H9 (cell line): ENCODE results near the gene SNTN. TPM values are rescaled to one million over a fixed set of nuclear protein-coding genes. Genes with fewer than 3 reads are reported as not detected.

Experiments
- DNase-seq: peaks from one replicate; pipeline ENCODE4 v3.0.0-alpha.2; 2017
- H2AFZ ChIP-seq: one replicate; pipeline ENCODE4 v1.6.1; 2013; ENCODE audit warnings: mild to moderate bottlenecking, low read length, control low read depth, moderate library complexity
- H2AK5ac ChIP-seq: 2 replicates; pipeline ENCODE4 v1.6.1; 2013; ENCODE audit warnings: low read length, control low read depth, mixed read lengths; ENCODE audit not compliant: insufficient read length
- H2BK120ac ChIP-seq: one replicate; pipeline ENCODE4 v1.6.1; 2013; ENCODE audit warnings: low read depth, mild to moderate bottlenecking, low read length, control low read depth, inconsistent platforms; ENCODE audit not compliant: poor library complexity, severe bottlenecking
- H2BK12ac ChIP-seq: 2 replicates; pipeline ENCODE4 v1.6.1; 2013; ENCODE audit warnings: low read length, control low read depth, mixed read lengths, low read depth; ENCODE audit not compliant: insufficient read length
- H2BK15ac ChIP-seq: 2 replicates; pipeline ENCODE4 v1.6.1; 2013; ENCODE audit warnings: low read depth, low read length, control low read depth
- H2BK20ac ChIP-seq: one replicate; pipeline ENCODE4 v1.6.1; 2013; ENCODE audit warnings: low read depth, mild to moderate bottlenecking, low read length, control low read depth, inconsistent platforms; ENCODE audit not compliant: poor library complexity, severe bottlenecking
- H2BK5ac ChIP-seq: 2 replicates; pipeline ENCODE4 v1.6.1; 2013; ENCODE audit warnings: low read length, control low read depth, mixed read lengths; ENCODE audit not compliant: insufficient read length
- H3K14ac ChIP-seq: 2 replicates; pipeline ENCODE4 v1.6.1; 2013; ENCODE audit warnings: low read length, control low read depth; ENCODE audit not compliant: insufficient read depth
- H3K18ac ChIP-seq: 2 replicates; pipeline ENCODE4 v1.6.1; 2013; ENCODE audit warnings: low read depth, mild to moderate bottlenecking, mixed read lengths, low read length, control low read depth; ENCODE audit not compliant: insufficient read length
- H3K23ac ChIP-seq: 2 replicates; pipeline ENCODE4 v1.6.1; 2013; ENCODE audit warnings: low read length, control low read depth, mixed read lengths, low read depth; ENCODE audit not compliant: insufficient read length
- H3K23me2 ChIP-seq: 2 replicates; pipeline ENCODE4 v1.6.1; 2013; ENCODE audit warnings: low read depth, mild to moderate bottlenecking, mixed read lengths, low read length, control low read depth; ENCODE audit not compliant: insufficient read length, poor library complexity, severe bottlenecking
- H3K27ac ChIP-seq: 2 replicates; pipeline ENCODE4 v1.5.1; 2013; ENCODE audit warnings: low read length, control low read depth, mixed read lengths, low read depth; ENCODE audit not compliant: insufficient read length
- H3K27me3 ChIP-seq: 2 replicates; pipeline ENCODE4 v1.6.1; 2013; ENCODE audit warnings: low read length, control low read depth, inconsistent platforms; ENCODE audit not compliant: insufficient read depth
- H3K4ac ChIP-seq: 2 replicates; pipeline ENCODE4 v1.6.1; 2013; ENCODE audit warnings: low read depth, mild to moderate bottlenecking, control low read depth, inconsistent platforms, low read length, moderate library complexity
- H3K4me1 ChIP-seq: 2 replicates; pipeline ENCODE4 v1.6.1; 2013; ENCODE audit warnings: low read length, control low read depth, inconsistent platforms; ENCODE audit not compliant: insufficient read depth
- H3K4me2 ChIP-seq: 2 replicates; pipeline ENCODE4 v1.6.1; 2013; ENCODE audit warnings: low read length, control low read depth, mixed read lengths; ENCODE audit not compliant: insufficient read length, insufficient read depth
- H3K56ac ChIP-seq: 2 replicates; pipeline ENCODE4 v1.6.1; 2013; ENCODE audit warnings: low read depth, mild to moderate bottlenecking, mixed read lengths, low read length, control low read depth; ENCODE audit not compliant: insufficient read length
- H3K79me1 ChIP-seq: 2 replicates; pipeline ENCODE4 v1.6.1; 2013; ENCODE audit warnings: low read depth, mild to moderate bottlenecking, moderate library complexity, low read length, control low read depth, inconsistent platforms; ENCODE audit not compliant: insufficient read depth, poor library complexity, severe bottlenecking
- H3K79me2 ChIP-seq: 2 replicates; pipeline ENCODE4 v1.6.1; 2013; ENCODE audit warnings: low read length, control low read depth, inconsistent platforms; ENCODE audit not compliant: insufficient read depth
- H3K9ac ChIP-seq: 2 replicates; pipeline ENCODE4 v1.6.1; 2013; ENCODE audit warnings: low read length, control low read depth, mixed read lengths; ENCODE audit not compliant: insufficient read length; ENCODE audit errors: extremely low read depth
- H3K9me3 ChIP-seq: one replicate; pipeline ENCODE4 v1.6.1; 2013; ENCODE audit warnings: low read depth, low read length, inconsistent platforms; ENCODE audit not compliant: control insufficient read depth
- H3T11ph ChIP-seq: one replicate; pipeline ENCODE4 v1.6.1; 2013; ENCODE audit warnings: mild to moderate bottlenecking, low read length, control low read depth, inconsistent platforms
- H4K20me1 ChIP-seq: one replicate; pipeline ENCODE4 v1.6.1; 2013; ENCODE audit not compliant: control insufficient read depth, insufficient read length, insufficient read depth
- H4K5ac ChIP-seq: 2 replicates; pipeline ENCODE4 v1.6.1; 2013; ENCODE audit warnings: low read depth, mild to moderate bottlenecking, mixed read lengths, low read length, control low read depth; ENCODE audit not compliant: insufficient read length
- H4K8ac ChIP-seq: replicated peaks from 2 replicates; pipeline ENCODE4 v1.6.1; 2013; ENCODE audit warnings: low read length, control low read depth, mixed read lengths, low read depth; ENCODE audit not compliant: insufficient read length
- H4K91ac ChIP-seq: 2 replicates; pipeline ENCODE4 v1.6.1; 2013; ENCODE audit warnings: low read depth, mild to moderate bottlenecking, moderate library complexity, mixed read lengths, low read length, control low read depth; ENCODE audit not compliant: insufficient read length
- H3K27ac Mint-ChIP-seq, 3 experiments: 2 replicates in 2 of 3; 3 replicates in 1 of 3; pipeline ENCODE4 v1.8.0; 2020 to 2021; ENCODE audit warnings: mixed read lengths in 3 of 3, mild to moderate bottlenecking in 1 of 3, moderate library complexity in 1 of 3
- H3K27me3 Mint-ChIP-seq: 2 replicates; pipeline ENCODE4 v1.8.0; 2021; ENCODE audit warnings: low read depth, mild to moderate bottlenecking, moderate library complexity, mixed read lengths
- H3K36me3 Mint-ChIP-seq, 3 experiments: 2 replicates in 2 of 3; 3 replicates in 1 of 3; pipeline ENCODE4 v1.8.0; 2020 to 2021; ENCODE audit warnings: low read depth in 3 of 3, mixed read lengths in 3 of 3; ENCODE audit not compliant: insufficient read depth in 1 of 3
- H3K4me1 Mint-ChIP-seq, 2 experiments: 2 replicates each; pipeline ENCODE4 v1.8.0; 2020; ENCODE audit warnings: mixed read lengths in 2 of 2
- H3K4me3 Mint-ChIP-seq, 2 experiments: 2 replicates in 1 of 2; 3 replicates in 1 of 2; pipeline ENCODE4 v1.8.0; 2020 to 2021; ENCODE audit warnings: mild to moderate bottlenecking in 2 of 2, mixed read lengths in 2 of 2, moderate library complexity in 1 of 2
- H3K9me3 Mint-ChIP-seq, 2 experiments: 2 replicates in 1 of 2; 3 replicates in 1 of 2; pipeline ENCODE4 v1.8.0; 2020; ENCODE audit warnings: mild to moderate bottlenecking in 2 of 2, mixed read lengths in 2 of 2, moderate library complexity in 1 of 2
- WGBS: extraction: QIAGEN DNeasy Blood & Tissue Kit; methylation state at CpG from one replicate; pipeline ENCODE4 v1.1.7; 2013; ENCODE audit warnings: missing lambda C conversion rate, low lambda C conversion rate, mixed read lengths; ENCODE audit not compliant: insufficient read length; ENCODE audit errors: extremely low coverage; 5-methylcytosine and 5-hydroxymethylcytosine counted together
- total RNA-seq: library from RNA; stranded (reverse); gene quantifications from 2 replicates; pipeline ENCODE4 v1.2.1, GENCODE V29; 2021
- TF ChIP-seq, protein P1 (sequence below): fragments of 200-600 bp; sonication (generic); conservative IDR thresholded peaks from 3 replicates; pipeline ENCODE4 v1.8.0; 2021; ENCODE audit warnings: antibody characterized with exemption, mild to moderate bottlenecking

SNTN gene
- total RNA-seq, 1 experiment from 2014 or later = not detected

GRCh38 chr3:63656786-63657185, 4.3 kb downstream of the SNTN start:
- no peak overlapping the region for H4K8ac ChIP-seq
- no peak overlapping the region for H4K91ac ChIP-seq
- H2BK12ac ChIP-seq = no peak overlapping the region
- no peak overlapping the region for H3T11ph ChIP-seq
- no peak overlapping the region for H3K56ac ChIP-seq
- H2AK5ac ChIP-seq = no peak overlapping the region
- TF ChIP-seq, protein P1, sequence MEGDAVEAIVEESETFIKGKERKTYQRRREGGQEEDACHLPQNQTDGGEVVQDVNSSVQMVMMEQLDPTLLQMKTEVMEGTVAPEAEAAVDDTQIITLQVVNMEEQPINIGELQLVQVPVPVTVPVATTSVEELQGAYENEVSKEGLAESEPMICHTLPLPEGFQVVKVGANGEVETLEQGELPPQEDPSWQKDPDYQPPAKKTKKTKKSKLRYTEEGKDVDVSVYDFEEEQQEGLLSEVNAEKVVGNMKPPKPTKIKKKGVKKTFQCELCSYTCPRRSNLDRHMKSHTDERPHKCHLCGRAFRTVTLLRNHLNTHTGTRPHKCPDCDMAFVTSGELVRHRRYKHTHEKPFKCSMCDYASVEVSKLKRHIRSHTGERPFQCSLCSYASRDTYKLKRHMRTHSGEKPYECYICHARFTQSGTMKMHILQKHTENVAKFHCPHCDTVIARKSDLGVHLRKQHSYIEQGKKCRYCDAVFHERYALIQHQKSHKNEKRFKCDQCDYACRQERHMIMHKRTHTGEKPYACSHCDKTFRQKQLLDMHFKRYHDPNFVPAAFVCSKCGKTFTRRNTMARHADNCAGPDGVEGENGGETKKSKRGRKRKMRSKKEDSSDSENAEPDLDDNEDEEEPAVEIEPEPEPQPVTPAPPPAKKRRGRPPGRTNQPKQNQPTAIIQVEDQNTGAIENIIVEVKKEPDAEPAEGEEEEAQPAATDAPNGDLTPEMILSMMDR = no peak
- H3K4ac ChIP-seq = no peak overlapping the region
- no peak overlapping the region for H3K27ac Mint-ChIP-seq
- H3K4me1 ChIP-seq = no peaks in the 10 kb centered on the region
- H2AFZ ChIP-seq = no peak overlapping the region
- no peak for DNase-seq
- H3K4me3 Mint-ChIP-seq = no peak overlapping the region
- H3K27ac ChIP-seq = no peak overlapping the region
- H3K23ac ChIP-seq = no peak overlapping the region
- no peaks in the 10 kb centered on the region for H3K23me2 ChIP-seq
- H3K27me3 Mint-ChIP-seq = no peaks in the 10 kb centered on the region; the same call in 1 of the 2 replicates
- H3K9ac ChIP-seq = no peak overlapping the region
- no peak overlapping the region for H3K14ac ChIP-seq
- no peaks in the 10 kb centered on the region; a peak in 1 of 5 replicates for H3K9me3 Mint-ChIP-seq
- H3K4me1 Mint-ChIP-seq = peaks cover under 1 to 3% of the 10 kb centered on the region in 2 experiments; a peak in 2 of 4 replicates
- no peaks in the 10 kb centered on the region for H3K9me3 ChIP-seq
- H3K79me1 ChIP-seq = no peaks in the 10 kb centered on the region
- no peak overlapping the region for H3K18ac ChIP-seq
- H2BK15ac ChIP-seq = no peak overlapping the region
- no peak overlapping the region for H2BK5ac ChIP-seq
- H2BK120ac ChIP-seq = no peak overlapping the region
- H4K20me1 ChIP-seq = no peaks in the 10 kb centered on the region
- no peaks in the 10 kb centered on the region for H3K79me2 ChIP-seq
- H3K27me3 ChIP-seq = no peaks in the 10 kb centered on the region
- no peak overlapping the region for H4K5ac ChIP-seq
- H3K4me2 ChIP-seq = no peak overlapping the region
- WGBS = no CpG with 5 or more reads among the region's 6 CpGs
- H2BK20ac ChIP-seq = no peak overlapping the region
- H3K36me3 Mint-ChIP-seq = no peaks in the 10 kb centered on the region
